ENCODE results near the gene TXNDC12.
A peak's percentile ranks its signal among the peaks of the same experiment; 100 is the strongest.

TXNDC12 gene

DNA sequence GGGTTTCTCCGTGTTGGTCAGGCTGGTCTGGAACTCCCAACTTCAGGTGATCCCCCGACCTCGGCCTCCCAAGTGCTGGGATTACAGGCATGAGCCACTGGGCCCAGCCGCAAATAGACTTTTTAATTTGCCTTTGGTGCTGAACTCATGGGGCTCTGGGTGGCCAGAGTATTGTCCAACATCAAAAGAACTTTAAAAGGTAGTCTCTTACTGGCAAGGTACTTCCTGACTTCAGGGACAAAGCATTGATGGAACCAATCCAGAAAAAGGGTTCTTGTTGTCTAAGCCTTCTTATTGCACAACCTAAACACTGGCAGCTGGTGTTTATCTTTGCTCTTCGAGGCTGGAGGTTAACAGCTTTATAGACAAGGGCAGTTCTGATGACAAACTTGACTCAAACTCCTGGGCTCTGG is 17.6 kb downstream of the TXNDC12 start:
- peaks cover 23% of the 10 kb centered on the region for H3K4me1 ChIP-seq (ENCODE audit: insufficient read depth, low read length)
- peaks cover 17% of the 10 kb centered on the region for H4K20me1 ChIP-seq (ENCODE audit: insufficient read depth, low read length)
- no peak overlapping the region for H2AFZ ChIP-seq (ENCODE audit: low read depth, low read length)
- H3K9ac ChIP-seq (ENCODE audit: low read depth, low read length): no peak overlapping the region
- no peak overlapping the region for H3K4me2 ChIP-seq (ENCODE audit: insufficient read depth, low read length)
- no peak overlapping the region for H3K4me3 ChIP-seq (ENCODE audit: low read depth in 1 of 2, low read length in 2 of 2)
- H3K9me3 ChIP-seq (ENCODE audit: insufficient read depth, low read length, severe bottlenecking): no peaks in the 10 kb centered on the region
- TF ChIP-seq EZH2 (IDR thresholded peaks at IDR 0.05; ENCODE audit: borderline replicate concordance, low read depth, low read length, severe bottlenecking): no peak
- TF ChIP-seq, protein P1, sequence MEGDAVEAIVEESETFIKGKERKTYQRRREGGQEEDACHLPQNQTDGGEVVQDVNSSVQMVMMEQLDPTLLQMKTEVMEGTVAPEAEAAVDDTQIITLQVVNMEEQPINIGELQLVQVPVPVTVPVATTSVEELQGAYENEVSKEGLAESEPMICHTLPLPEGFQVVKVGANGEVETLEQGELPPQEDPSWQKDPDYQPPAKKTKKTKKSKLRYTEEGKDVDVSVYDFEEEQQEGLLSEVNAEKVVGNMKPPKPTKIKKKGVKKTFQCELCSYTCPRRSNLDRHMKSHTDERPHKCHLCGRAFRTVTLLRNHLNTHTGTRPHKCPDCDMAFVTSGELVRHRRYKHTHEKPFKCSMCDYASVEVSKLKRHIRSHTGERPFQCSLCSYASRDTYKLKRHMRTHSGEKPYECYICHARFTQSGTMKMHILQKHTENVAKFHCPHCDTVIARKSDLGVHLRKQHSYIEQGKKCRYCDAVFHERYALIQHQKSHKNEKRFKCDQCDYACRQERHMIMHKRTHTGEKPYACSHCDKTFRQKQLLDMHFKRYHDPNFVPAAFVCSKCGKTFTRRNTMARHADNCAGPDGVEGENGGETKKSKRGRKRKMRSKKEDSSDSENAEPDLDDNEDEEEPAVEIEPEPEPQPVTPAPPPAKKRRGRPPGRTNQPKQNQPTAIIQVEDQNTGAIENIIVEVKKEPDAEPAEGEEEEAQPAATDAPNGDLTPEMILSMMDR (IDR thresholded peaks at IDR 0.05; ENCODE audit: borderline replicate concordance, extremely low read depth, low read length, poor library complexity, severe bottlenecking): no peak
- no peak for ATAC-seq (ENCODE audit: insufficient read depth, low read depth)
- H3K36me3 ChIP-seq (ENCODE audit: insufficient read depth, low read length): peaks cover 74% of the 10 kb centered on the region
- H3K79me2 ChIP-seq (ENCODE audit: insufficient read depth, low read length): peaks cover 61% of the 10 kb centered on the region
- no peak overlapping the region for H3K27ac ChIP-seq (ENCODE audit: low read length)
- no peak for DNase-seq
- no peaks in the 10 kb centered on the region for H3K27me3 ChIP-seq (ENCODE audit: insufficient read depth, low read length, poor library complexity)

DNA sequence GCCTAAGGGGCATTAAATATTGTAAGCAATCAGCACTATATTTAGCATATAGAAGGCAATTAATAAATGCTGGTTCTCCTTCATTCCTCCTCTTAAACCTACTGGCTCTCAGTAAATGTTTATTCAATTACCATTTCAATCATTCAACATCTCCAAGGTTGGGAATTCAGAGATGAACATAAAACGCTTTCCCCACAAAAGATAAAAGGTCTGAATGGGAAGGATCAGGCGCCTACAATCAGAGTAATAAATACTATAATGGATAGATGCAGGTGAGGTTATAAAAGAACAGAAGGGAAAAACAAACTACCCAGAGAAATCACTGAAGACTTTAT is 21.0 kb downstream of the TXNDC12 start:
- peak overlapping the region; percentile 79 for H2AFZ ChIP-seq (ENCODE audit: low read depth, low read length)
- H3K9ac ChIP-seq (ENCODE audit: low read depth, low read length): peak overlapping the region; percentile 75
- peak overlapping the region; percentile 58 to 86; a peak in 3 of 4 replicates for H3K4me3 ChIP-seq (ENCODE audit: low read depth in 1 of 2, low read length in 2 of 2)
- peaks cover 66% of the 10 kb centered on the region for H3K79me2 ChIP-seq (ENCODE audit: insufficient read depth, low read length)
- no peaks in the 10 kb centered on the region for H3K9me3 ChIP-seq (ENCODE audit: insufficient read depth, low read length, severe bottlenecking)
- ATAC-seq (ENCODE audit: insufficient read depth, low read depth) (no peak), DNase-seq (no peak)
- peaks cover 26% of the 10 kb centered on the region for H4K20me1 ChIP-seq (ENCODE audit: insufficient read depth, low read length)
- peaks cover 42% of the 10 kb centered on the region for H3K4me1 ChIP-seq (ENCODE audit: insufficient read depth, low read length)
- H3K27me3 ChIP-seq (ENCODE audit: insufficient read depth, low read length, poor library complexity): no peaks in the 10 kb centered on the region
- H3K4me2 ChIP-seq (ENCODE audit: insufficient read depth, low read length): peak overlapping the region; percentile 83
- no peak for TF ChIP-seq EZH2 (IDR thresholded peaks at IDR 0.05; ENCODE audit: borderline replicate concordance, low read depth, low read length, severe bottlenecking)
- TF ChIP-seq, protein P1 (IDR thresholded peaks at IDR 0.05; ENCODE audit: borderline replicate concordance, extremely low read depth, low read length, poor library complexity, severe bottlenecking): no peak
- H3K27ac ChIP-seq (ENCODE audit: low read length): peak overlapping the region; percentile 85
- peaks cover 76% of the 10 kb centered on the region for H3K36me3 ChIP-seq (ENCODE audit: insufficient read depth, low read length)

DNA sequence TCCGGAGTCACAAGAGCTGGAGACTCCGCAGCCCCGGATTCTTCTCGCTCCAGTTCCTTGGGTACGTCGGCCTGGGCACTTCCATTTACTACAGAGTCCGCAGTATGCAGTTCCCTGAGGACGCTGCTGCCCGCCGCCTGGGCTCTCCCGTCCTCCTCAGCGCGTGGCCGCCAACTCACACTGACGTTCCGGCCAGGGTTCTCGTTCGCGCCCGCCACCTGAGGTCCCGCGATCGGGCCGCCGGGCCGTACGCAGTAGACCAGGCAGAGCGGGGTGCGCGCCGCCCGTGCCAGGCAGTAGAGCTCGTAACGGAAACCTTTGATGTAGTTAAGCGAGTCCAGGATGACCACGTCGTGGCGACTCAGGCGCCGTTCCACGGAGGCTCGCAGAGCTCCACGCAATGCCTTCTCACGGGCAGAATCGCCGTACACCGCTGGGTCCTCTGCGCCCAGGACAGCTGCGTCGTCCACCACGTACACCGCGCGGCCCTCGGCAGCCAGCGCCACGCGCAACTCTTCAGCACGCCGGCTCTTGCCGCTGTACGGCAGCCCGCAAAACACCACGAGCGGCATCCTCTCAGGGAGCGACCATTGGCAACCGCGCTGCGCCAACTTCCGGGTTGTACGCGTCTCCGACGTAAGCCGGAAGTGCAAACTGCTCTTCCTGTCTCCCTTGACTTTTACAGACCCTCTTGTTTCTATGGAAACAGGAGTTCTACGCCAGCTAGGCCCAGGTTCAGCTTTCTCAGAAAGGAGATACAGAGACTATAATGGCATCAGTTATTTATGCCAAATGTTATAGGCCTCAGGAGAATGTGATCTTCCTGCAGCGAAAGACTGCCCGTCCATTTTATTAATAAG is 21.6 kb downstream of the TXNDC12 start, which contains the start of gene KTI12:
Gene KTI12, minus strand, starts transcription at position 621 of the 860 bp plus-strand sequence. Its CDS starts 49 bp downstream, at position 572.
- Histone ChIP-seq H3K9me3 (ENCODE audit: insufficient read depth, low read length, severe bottlenecking) (no peaks in the 10 kb centered on the region), H3K9ac (ENCODE audit: low read depth, low read length) (peak within 1 kb of the TSS; percentile 75), H3K36me3 (ENCODE audit: insufficient read depth, low read length) (peaks cover 70% of the 10 kb centered on the region), H3K4me2 (ENCODE audit: insufficient read depth, low read length) (peak within 1 kb of the TSS; percentile 83), H3K79me2 (ENCODE audit: insufficient read depth, low read length) (peaks cover 66% of the 10 kb centered on the region), H3K4me3 (ENCODE audit: low read depth in 1 of 2, low read length in 2 of 2) (peak within 1 kb of the TSS; percentile 58 to 86), H3K27ac (ENCODE audit: low read length) (peak within 1 kb of the TSS; percentile 85), H2AFZ (ENCODE audit: low read depth, low read length) (peak within 1 kb of the TSS; percentile 79), H3K4me1 (ENCODE audit: insufficient read depth, low read length) (peaks cover 42% of the 10 kb centered on the region), H3K27me3 (ENCODE audit: insufficient read depth, low read length, poor library complexity) (no peaks in the 10 kb centered on the region), H4K20me1 (ENCODE audit: insufficient read depth, low read length) (peaks cover 26% of the 10 kb centered on the region)
- ATAC-seq (ENCODE audit: insufficient read depth, low read depth) (peak; percentile 97), DNase-seq (peak; percentile 92)
- TF ChIP-seq, protein P1 (IDR thresholded peaks at IDR 0.05; ENCODE audit: borderline replicate concordance, extremely low read depth, low read length, poor library complexity, severe bottlenecking): peak; percentile 13
- no peak for TF ChIP-seq EZH2 (IDR thresholded peaks at IDR 0.05; ENCODE audit: borderline replicate concordance, low read depth, low read length, severe bottlenecking)

Data from DND-41 (cell line).